GM12872 (cell line): ENCODE results near the gene TREM2.

ENCODE experiments used
- TF ChIP-seq, protein P1 (sequence below): IDR thresholded peaks from 3 replicates; pipeline ENCODE4 v1.5.1; 2011; ENCODE audit warnings: low read depth, mild to moderate bottlenecking, low read length, moderate library complexity; ENCODE audit not compliant: insufficient read depth

TREM2 gene

DNA sequence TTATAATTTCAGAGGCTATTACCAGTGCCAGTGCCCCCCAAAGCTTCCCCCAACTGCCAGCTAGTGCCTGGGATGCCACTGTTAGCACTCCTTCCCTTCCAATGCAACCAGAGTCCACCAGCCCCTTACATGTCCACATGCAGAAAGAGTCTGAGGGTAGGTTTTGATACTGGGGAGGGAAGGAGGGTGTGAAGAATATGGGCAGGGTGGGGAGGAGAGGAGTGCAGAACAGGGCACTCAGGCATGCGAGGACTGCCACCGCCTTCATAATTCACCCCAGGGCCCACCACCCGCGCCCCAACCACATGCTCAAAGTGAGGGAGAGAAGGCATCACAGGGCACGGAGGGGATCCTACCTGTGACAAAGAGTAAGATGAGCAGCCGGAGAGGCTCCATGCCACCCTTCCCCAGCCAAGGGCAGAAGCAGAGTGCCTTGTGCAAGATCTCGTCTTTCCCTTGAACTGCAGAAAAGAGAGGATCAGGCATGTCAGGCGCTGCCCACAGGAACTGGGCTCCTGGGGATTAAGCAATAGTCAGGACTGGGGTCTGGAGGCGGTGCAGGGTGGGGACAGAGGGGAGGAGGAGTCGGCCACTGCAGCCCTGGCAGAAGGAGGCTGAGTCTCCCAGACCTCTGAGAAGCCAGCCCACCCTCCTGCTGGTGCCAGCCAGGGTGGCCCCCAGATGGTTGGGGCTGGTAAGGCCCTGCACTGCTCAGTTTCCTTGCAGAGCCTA is at the start of gene TREM2:
Gene TREM2, minus strand, starts transcription at position 430 of the 732 bp plus-strand sequence. Its CDS starts 34 bp downstream, at position 396.
- TF ChIP-seq, protein P1, sequence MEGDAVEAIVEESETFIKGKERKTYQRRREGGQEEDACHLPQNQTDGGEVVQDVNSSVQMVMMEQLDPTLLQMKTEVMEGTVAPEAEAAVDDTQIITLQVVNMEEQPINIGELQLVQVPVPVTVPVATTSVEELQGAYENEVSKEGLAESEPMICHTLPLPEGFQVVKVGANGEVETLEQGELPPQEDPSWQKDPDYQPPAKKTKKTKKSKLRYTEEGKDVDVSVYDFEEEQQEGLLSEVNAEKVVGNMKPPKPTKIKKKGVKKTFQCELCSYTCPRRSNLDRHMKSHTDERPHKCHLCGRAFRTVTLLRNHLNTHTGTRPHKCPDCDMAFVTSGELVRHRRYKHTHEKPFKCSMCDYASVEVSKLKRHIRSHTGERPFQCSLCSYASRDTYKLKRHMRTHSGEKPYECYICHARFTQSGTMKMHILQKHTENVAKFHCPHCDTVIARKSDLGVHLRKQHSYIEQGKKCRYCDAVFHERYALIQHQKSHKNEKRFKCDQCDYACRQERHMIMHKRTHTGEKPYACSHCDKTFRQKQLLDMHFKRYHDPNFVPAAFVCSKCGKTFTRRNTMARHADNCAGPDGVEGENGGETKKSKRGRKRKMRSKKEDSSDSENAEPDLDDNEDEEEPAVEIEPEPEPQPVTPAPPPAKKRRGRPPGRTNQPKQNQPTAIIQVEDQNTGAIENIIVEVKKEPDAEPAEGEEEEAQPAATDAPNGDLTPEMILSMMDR = no peak

DNA sequence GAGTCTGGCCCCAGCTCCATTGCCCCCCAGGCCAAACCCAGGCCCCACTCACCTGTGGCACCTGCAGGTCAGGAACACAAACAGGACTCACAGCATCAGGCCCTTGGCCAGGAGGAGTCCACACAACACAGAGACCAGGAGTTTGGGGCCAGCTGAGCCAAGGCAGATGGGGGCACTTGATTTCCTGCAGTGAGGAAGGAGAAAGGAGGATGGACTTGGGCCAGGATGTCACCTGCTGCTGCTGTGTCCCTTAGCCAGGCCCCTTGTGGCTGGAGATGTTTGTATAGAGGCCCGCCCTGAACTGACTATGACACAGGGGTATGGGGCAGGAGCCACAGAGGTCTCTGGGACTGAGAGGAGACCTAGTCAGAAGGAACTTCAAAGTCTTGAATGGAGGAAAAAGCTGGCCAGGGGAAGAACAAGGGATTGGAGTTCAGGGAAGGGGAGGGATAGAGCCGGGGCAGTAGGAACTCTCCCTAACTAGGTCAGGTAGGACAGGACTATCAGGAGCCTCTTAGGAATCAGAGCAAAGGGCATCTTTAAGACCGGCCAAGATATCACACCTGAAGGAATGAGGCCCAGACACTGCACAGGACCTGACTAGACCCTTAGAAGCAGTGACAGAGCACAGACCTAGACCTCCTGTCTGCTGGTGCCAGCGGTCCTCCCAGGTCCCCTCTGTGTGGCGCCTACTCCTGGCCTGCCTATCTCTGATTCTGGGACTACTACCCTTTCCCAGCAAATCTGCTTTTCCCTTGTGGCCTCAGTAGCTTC is 46.8 kb upstream of the TREM2 start:
- TF ChIP-seq, protein P1 = no peak

DNA sequence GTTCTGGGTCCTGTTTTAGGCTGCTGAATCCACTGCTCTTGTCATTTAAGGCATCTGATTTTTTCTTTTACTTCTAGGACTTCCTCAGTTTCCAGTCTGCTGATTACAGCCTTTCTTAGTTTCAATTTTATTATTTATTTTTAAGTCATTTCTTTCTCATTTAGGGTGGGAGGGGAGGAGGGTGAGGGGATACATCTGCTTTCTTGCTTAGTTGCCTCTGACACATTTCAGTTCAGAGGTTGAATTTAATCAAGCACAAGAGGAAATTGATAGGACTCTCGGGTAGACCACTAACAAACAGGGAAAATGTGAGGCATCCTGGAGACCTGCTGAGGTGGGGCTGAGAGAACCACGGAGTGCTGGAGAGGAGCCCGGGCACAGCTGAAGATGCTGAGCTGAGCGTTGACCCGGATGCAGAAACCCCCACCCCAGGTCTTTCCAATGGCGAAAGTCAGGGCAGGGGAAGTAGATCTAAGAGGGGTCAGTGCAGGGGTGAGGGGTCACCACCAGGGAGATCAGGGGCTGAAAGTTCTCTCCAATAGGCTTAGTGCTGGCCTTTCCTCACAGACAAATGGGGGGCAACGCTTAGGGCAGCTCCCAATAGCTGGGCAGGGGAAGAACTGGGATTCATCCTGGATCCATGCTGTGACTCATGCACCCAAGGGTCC is 45.7 kb upstream of the TREM2 start:
- TF ChIP-seq, protein P1 = no peak

DNA sequence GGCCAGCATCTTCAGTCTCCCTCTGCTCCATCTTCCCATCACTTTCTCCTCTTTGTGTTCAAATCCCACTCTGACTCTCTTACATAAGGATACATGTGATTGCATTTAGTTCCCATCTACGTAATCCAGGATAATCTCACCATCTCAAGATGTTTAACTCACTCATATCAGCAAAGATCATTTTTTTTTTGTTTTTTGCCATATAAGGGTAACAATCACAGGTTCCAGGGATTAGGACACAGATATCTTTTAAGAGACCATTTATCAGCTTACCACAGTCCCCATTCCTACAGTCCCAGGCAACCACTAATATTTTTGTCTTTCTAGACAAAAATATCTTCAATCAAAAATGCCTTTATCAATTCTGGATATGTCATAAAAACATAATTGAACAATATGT is 41.2 kb upstream of the TREM2 start:
- TF ChIP-seq, protein P1 = no peak

DNA sequence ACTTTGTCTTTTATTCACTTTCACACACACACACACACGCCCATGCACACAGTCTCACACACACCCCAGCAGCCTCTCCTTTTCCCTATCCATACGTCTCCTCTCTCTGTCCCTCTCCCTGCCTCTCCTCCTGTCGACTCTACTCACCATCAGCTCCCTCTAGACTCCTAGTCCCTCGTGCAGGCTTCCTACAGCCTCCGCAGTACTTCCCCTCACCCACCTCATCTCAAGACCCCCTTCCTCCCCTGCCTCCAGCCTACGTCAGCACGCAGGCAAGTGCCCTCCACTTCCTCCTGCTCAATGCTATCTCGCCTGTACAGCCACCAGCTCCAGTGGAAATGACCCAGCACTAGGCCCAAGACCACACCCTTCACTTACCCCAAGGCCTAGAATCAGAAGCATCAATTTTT is 38.9 kb upstream of the TREM2 start:
- TF ChIP-seq, protein P1 = no peak

DNA sequence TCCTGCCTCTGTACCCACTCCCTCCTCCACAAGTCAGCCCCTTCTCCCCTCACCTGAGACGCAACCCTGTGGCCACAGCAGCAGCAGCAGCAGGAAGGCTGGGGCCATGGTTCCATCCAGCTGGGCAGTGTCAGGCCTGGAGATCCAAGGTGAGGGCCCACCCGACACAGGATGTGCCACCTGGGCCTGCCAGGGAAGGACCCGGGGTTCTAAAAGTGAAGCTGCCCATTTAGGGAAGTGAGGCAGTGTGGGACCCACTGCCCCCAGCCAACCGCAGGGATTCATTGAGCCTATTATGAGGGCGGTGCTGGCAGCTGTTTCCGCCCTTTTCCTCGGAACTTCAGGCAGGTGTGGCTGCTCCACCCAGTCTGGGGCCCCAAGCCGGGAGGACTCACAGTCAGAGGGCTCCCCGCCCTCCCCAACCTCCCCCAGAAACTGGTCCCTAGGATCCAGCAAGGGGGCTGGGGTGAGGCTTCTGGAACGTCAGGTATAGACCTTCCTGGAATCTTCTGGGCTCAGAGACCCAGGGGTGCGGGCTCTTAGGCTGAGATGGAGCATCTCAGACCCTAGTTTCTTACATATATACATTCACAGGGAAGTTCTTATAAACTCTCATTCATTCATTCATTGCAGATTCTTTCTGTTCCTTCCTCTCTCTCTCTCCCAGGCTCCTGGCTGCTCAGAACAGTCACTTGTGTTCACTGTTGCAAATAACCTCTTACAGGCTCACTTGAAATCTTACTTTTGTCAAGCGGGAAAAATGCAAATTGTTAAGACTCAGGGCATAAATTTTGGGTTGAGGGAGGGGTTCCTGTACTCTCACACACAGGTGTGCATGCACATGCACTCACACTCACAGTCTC is 38.2 kb upstream of the TREM2 start, which contains the start of gene TREML2:
Gene TREML2, minus strand, starts transcription at position 249 of the 863 bp plus-strand sequence. Its CDS starts 141 bp downstream, at position 108.
- TF ChIP-seq, protein P1 = no peak
